ENCODE measurements around the gene ZNF284. TPM values are rescaled to one million over a fixed set of nuclear protein-coding genes. Genes with fewer than 3 reads are reported as not detected.

Gene ZNF284
- 3.3 and 3.8 TPM in 2 replicates for total RNA-seq

GRCh38 chr19:44071824-44072542 lies at the start of gene ZNF284:
TSS of gene ZNF284 (plus strand) at chr19:44072159. CDS start at chr19:44076390, 4,231 bp downstream.

GRCh38 chr19:44025217-44025936 lies 46.6 kb upstream of the ZNF284 start, which contains the start of gene ZNF222:
TSS of gene ZNF222 (plus strand) at chr19:44025379. CDS start at chr19:44025437, 58 bp downstream.

DNA sequence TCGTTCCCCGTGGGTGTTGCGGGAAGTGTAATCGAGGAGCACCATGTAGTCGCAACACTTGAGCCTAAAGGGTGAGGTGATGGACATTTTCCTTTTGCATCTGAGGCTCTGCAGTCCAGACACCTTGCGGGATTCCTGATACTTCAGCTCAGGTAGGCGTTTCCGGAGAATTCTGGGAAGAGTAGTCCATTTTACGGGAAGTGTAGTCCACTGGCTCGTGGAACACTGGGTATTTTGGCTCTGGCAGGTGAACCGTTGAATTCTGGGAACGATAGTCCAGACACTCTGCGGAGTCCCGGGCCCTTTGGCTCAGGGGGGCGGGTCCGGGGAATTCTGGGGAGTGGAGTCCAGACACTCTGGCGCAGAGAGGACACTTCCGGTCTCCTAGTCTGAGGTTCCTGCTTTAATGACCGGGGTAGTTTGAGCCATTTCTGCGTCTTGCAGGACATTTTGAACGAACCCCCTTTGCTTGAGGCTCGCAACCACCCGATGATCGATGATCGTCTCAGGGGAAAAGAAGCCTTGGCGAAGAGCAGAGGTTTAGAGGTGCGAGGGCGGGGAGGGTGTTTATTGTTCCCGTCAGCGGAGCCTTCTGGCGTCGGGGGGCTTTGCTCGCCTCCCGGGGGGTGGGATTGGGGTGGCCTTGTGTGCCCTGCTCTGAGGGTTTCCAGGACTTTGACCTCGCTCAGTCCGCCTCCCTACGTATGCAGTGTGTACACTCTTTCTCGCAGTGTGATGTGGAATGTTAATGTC lies 20.1 kb upstream of the ZNF284 start, which contains the start of gene ZNF223:
Gene ZNF223 (plus strand): TSS at position 387 of the 753 bp plus-strand sequence. CDS start 3,141 bp downstream, outside the sequence.

DNA sequence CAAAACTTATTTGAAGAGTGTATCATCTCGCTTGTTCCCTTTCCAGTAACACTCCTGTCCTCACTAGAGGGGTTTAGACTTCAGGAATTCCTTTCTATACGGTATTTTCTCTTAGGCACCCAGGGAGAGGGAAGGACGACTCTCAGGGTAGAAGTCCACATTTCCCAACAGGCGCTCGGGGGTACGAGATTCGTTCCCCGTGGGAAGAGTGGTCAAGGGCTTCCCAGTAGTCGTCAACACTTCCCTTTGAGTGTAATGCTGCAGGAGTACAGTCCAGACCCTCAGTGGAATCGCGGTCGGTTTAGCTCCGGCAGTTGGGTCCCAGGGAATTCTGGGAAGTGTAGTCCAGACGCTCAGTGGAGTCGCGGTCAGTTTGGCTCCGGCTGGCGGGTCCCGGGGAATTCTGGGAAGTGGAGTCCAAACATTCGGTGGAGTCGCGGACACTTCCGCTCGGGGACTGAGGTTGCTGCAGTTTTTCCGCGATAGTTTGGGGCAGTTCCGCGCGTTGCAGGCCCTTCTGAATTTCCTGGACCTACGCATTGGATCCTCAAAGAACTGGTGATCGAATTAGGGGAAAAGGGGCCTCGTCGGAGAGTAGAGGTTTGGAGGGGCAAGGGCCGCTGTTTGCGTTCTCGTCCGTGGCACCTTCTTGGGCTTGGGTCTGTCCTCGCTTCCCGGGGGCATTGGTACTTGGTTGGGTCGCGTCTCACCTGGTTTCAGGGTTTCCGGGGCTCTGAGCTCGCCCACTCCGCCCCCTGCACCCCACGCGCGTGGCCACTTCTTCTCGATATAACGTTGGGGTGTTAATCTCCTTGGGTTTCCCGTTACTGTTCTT lies 22.2 kb downstream of the ZNF284 start, which contains the start of gene ZNF224:
Gene ZNF224 (plus strand): TSS at position 431 of the 835 bp plus-strand sequence. CDS start 3,513 bp downstream, outside the sequence.

GRCh38 chr19:44113138-44113783 lies 41.3 kb downstream of the ZNF284 start, which contains the start of gene ZNF225:
TSS of gene ZNF225 (plus strand) at chr19:44113399. CDS start at chr19:44115828, 2,429 bp downstream.

Other genes starting within 250 kb of the ZNF284 start
- gene ZNF283, start 244.8 kb upstream of the ZNF284 start, total RNA-seq = 12.6 and 16.6 TPM in 2 replicates
- 4.5 and 6.1 TPM in 2 replicates for gene ZNF404, start 188.2 kb upstream of the ZNF284 start, total RNA-seq
- gene ZNF45, start 136.9 kb upstream of the ZNF284 start, total RNA-seq = 18.8 and 22.7 TPM in 2 replicates
- 12.9 and 20.5 TPM in 2 replicates for gene ZNF221, start 120.9 kb upstream of the ZNF284 start, total RNA-seq
- 8.6 and 10.9 TPM in 2 replicates for gene ZNF155, start 88.0 kb upstream of the ZNF284 start, total RNA-seq
- 3.8 and 4.8 TPM in 2 replicates for gene ZNF230, start 69.2 kb upstream of the ZNF284 start, total RNA-seq
- gene ZNF222, start 46.8 kb upstream of the ZNF284 start, total RNA-seq = 4.8 and 8.1 TPM in 2 replicates
- 6.3 and 9.3 TPM in 2 replicates for gene ZNF223, start 20.1 kb upstream of the ZNF284 start, total RNA-seq
- 27.8 and 30.1 TPM in 2 replicates for gene ZNF224, start 22.2 kb downstream of the ZNF284 start, total RNA-seq
- 6.1 and 9.3 TPM in 2 replicates for gene ZNF225, start 41.2 kb downstream of the ZNF284 start, total RNA-seq
- gene ZNF234, start 69.4 kb downstream of the ZNF284 start, total RNA-seq = 10.8 and 12.2 TPM in 2 replicates
- 17.9 and 21.8 TPM in 2 replicates for gene ZNF226, start 92.9 kb downstream of the ZNF284 start, total RNA-seq
- 32.3 and 34.8 TPM in 2 replicates for gene ZNF227, start 140.4 kb downstream of the ZNF284 start, total RNA-seq
- gene ZNF233, start 187.7 kb downstream of the ZNF284 start, total RNA-seq = 1.9 and 2.6 TPM in 2 replicates
- gene ZNF235, start 232.9 kb downstream of the ZNF284 start, total RNA-seq = 4.5 and 6.5 TPM in 2 replicates

All from smooth muscle cell of trachea (primary cell).